GM12872 (cell line): Measurements from ENCODE around the gene FHOD3.

ENCODE experiments used
- CTCF ChIP-seq: IDR thresholded peaks from 3 replicates; pipeline ENCODE4 v1.5.1; 2011; ENCODE audit warnings: low read depth, mild to moderate bottlenecking, low read length, moderate library complexity; ENCODE audit not compliant: insufficient read depth

Gene FHOD3

GRCh38 chr18:36711813-36712444 is 414.4 kb downstream of the FHOD3 start:
- no peak for TF ChIP-seq CTCF

GRCh38 chr18:36714476-36714875 is 417.0 kb downstream of the FHOD3 start:
- no peak for TF ChIP-seq CTCF

- TF ChIP-seq CTCF = no peak
Measured at GRCh38 chr18:36717422-36718110, 420.1 kb downstream of the FHOD3 start.

- no peak for TF ChIP-seq CTCF
Measured at GRCh38 chr18:36718705-36719328, 421.3 kb downstream of the FHOD3 start.

- TF ChIP-seq CTCF = no peak
Measured at GRCh38 chr18:36719630-36720029, 422.1 kb downstream of the FHOD3 start.

GRCh38 chr18:36724169-36724568 is 426.7 kb downstream of the FHOD3 start:
- no peak for TF ChIP-seq CTCF

GRCh38 chr18:36724591-36725001 is 427.1 kb downstream of the FHOD3 start:
- no peak for TF ChIP-seq CTCF
